ENCODE results near the gene KIF6. TPM values are rescaled to one million over a fixed set of nuclear protein-coding genes. Genes with fewer than 3 reads are reported as not detected.

KIF6 gene
- total RNA-seq, 2 experiments from 2014 or later, result not detected

DNA sequence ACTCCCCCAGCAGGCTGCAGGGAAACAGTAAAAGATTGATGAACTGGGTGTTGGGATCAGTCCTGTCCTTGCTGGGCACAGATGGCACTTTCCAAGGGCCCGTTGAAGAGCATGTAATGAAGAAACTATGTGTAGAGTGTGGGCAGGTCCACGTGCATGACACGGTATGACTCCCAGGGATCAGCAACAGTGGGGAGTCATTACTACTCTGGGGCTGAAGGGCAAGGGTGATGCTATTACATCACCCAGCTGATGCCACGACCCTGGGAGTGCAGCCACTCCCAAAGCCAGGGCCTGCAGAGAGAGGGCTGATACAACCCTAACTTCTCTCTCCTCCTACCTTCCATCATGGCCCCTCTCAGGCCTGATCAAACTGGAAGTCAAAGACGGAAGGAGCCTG is 431.1 kb downstream of the KIF6 start:
- Mint-ChIP-seq H3K27ac (no peak overlapping the region), H3K4me3 (no peak overlapping the region), H3K27me3 (no peaks in the 10 kb centered on the region), H3K9me3 (no peaks in the 10 kb centered on the region), H3K4me1 (ENCODE audit: low read depth) (no peaks in the 10 kb centered on the region), H3K36me3 (ENCODE audit: low read depth) (no peaks in the 10 kb centered on the region)
- Histone ChIP-seq H3K9me3 (ENCODE audit: control insufficient read depth in 1 of 2, insufficient read depth in 1 of 2, low read length in 2 of 2) (no peaks in the 10 kb centered on the region), H3K4me1 (ENCODE audit: insufficient read depth, low read length) (no peaks in the 10 kb centered on the region), H3K27me3 (ENCODE audit: control insufficient read depth in 1 of 2, insufficient read depth in 2 of 2, low read length in 2 of 2) (no peaks in the 10 kb centered on the region), H3K36me3 (ENCODE audit: insufficient read depth, low read length) (no peaks in the 10 kb centered on the region), H3K4me3 (ENCODE audit: low read length) (no peak overlapping the region), H3K27ac (ENCODE audit: low read depth in 1 of 2, low read length in 2 of 2) (no peak overlapping the region)
- ATAC-seq (ENCODE audit: poor library complexity) (no peak), DNase-seq (no peak)
- intact Hi-C loops (cut with DNase I, micrococcal nuclease), result no loop called here
- ChIA-PET CTCF (no interaction called here), POLR2A (no interaction called here)
- TF ChIP-seq, protein P1, sequence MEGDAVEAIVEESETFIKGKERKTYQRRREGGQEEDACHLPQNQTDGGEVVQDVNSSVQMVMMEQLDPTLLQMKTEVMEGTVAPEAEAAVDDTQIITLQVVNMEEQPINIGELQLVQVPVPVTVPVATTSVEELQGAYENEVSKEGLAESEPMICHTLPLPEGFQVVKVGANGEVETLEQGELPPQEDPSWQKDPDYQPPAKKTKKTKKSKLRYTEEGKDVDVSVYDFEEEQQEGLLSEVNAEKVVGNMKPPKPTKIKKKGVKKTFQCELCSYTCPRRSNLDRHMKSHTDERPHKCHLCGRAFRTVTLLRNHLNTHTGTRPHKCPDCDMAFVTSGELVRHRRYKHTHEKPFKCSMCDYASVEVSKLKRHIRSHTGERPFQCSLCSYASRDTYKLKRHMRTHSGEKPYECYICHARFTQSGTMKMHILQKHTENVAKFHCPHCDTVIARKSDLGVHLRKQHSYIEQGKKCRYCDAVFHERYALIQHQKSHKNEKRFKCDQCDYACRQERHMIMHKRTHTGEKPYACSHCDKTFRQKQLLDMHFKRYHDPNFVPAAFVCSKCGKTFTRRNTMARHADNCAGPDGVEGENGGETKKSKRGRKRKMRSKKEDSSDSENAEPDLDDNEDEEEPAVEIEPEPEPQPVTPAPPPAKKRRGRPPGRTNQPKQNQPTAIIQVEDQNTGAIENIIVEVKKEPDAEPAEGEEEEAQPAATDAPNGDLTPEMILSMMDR (IDR thresholded peaks at IDR 0.05), result no peak

DNA sequence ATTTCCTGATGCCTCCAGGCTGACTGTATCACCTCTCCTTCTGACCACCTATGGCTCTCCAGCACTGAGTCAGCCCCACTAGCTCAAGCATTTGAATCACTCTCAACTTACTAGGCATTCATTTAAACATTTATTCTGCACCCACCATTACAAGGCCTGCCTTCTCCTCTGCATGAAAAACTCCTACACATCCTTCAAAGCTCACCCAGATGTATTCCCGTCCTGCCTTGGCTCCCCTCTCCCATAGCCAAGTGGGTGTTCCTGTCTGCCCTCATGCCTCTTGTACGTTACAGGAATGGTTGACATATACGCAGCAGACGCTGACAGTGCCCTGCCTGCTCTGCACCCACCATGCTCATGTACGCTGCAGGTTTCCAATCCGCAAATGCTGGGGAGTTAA is 432.6 kb downstream of the KIF6 start:
- Mint-ChIP-seq H3K4me1 (ENCODE audit: low read depth) (no peaks in the 10 kb centered on the region), H3K36me3 (ENCODE audit: low read depth) (no peaks in the 10 kb centered on the region), H3K27me3 (no peaks in the 10 kb centered on the region), H3K4me3 (no peak overlapping the region), H3K9me3 (no peaks in the 10 kb centered on the region), H3K27ac (no peak overlapping the region)
- TF ChIP-seq, protein P1 (IDR thresholded peaks at IDR 0.05), result no peak
- Histone ChIP-seq H3K27ac (ENCODE audit: low read depth in 1 of 2, low read length in 2 of 2) (no peak overlapping the region), H3K36me3 (ENCODE audit: insufficient read depth, low read length) (no peaks in the 10 kb centered on the region), H3K9me3 (ENCODE audit: control insufficient read depth in 1 of 2, insufficient read depth in 1 of 2, low read length in 2 of 2) (no peaks in the 10 kb centered on the region), H3K4me1 (ENCODE audit: insufficient read depth, low read length) (no peaks in the 10 kb centered on the region), H3K27me3 (ENCODE audit: control insufficient read depth in 1 of 2, insufficient read depth in 2 of 2, low read length in 2 of 2) (no peaks in the 10 kb centered on the region), H3K4me3 (ENCODE audit: low read length) (no peak overlapping the region)
- ATAC-seq (ENCODE audit: poor library complexity), result no peak
- CTCF ChIA-PET, result interaction anchor here (1.6 kb wide), 1 partner anchor 10 kb away, joined by 4 read pairs; no protein-coding TSS in a partner anchor
- POLR2A ChIA-PET, result no interaction called here
- intact Hi-C loops (cut with DNase I, micrococcal nuclease), result no loop called here
- no peak for DNase-seq

DNA sequence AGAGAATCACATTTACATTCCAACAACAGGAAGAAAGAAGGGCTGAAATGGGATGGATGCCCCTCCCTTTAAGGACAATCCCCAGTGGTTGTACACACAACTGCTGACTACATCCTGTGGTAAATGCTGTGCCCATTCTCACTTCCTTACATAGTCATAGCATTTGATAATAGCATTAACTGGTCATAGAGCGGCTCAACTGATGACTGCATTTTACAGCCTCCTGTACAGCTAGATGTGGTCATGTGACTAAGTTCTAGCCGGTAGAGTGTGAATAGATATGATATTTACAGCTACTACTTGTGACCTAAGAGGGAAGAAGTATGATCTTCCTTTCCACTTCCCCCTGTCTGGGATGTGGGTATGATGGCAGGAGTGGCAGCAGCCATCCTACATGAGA is 435.7 kb downstream of the KIF6 start:
- Histone ChIP-seq H3K4me3 (ENCODE audit: low read length) (no peak overlapping the region), H3K4me1 (ENCODE audit: insufficient read depth, low read length) (no peaks in the 10 kb centered on the region), H3K27ac (ENCODE audit: low read depth in 1 of 2, low read length in 2 of 2) (no peak overlapping the region), H3K27me3 (ENCODE audit: control insufficient read depth in 1 of 2, insufficient read depth in 2 of 2, low read length in 2 of 2) (no peaks in the 10 kb centered on the region), H3K9me3 (ENCODE audit: control insufficient read depth in 1 of 2, insufficient read depth in 1 of 2, low read length in 2 of 2) (no peaks in the 10 kb centered on the region), H3K36me3 (ENCODE audit: insufficient read depth, low read length) (no peaks in the 10 kb centered on the region)
- no peak for ATAC-seq (ENCODE audit: poor library complexity)
- peak in 2 of 14 experiments; percentile 36 to 50 for DNase-seq
- Mint-ChIP-seq H3K9me3 (no peaks in the 10 kb centered on the region), H3K4me3 (no peak overlapping the region), H3K27ac (no peak overlapping the region), H3K27me3 (no peaks in the 10 kb centered on the region), H3K4me1 (ENCODE audit: low read depth) (no peaks in the 10 kb centered on the region), H3K36me3 (ENCODE audit: low read depth) (no peaks in the 10 kb centered on the region)
- intact Hi-C loops (cut with DNase I, micrococcal nuclease), result no loop called here
- ChIA-PET CTCF (no interaction called here), POLR2A (no interaction called here)
- TF ChIP-seq, protein P1 (IDR thresholded peaks at IDR 0.05), result no peak
